Mesendoderm (in vitro differentiated cells): ENCODE data around the gene NELFCD.

Source experiments
- DNase-seq: peaks from one replicate; pipeline ENCODE4 v3.0.0; 2013
- H2AK5ac ChIP-seq: 2 replicates; pipeline ENCODE4 v1.6.1; 2013; ENCODE audit warnings: low read length, inconsistent platforms
- H2BK120ac ChIP-seq: 2 replicates; pipeline ENCODE4 v1.6.1; 2013; ENCODE audit warnings: low read depth, mild to moderate bottlenecking, low read length, moderate library complexity, mixed read lengths
- H2BK15ac ChIP-seq: replicated peaks from 2 replicates; pipeline ENCODE4 v1.6.1; 2013; ENCODE audit warnings: low read depth, mild to moderate bottlenecking, moderate library complexity
- H2BK5ac ChIP-seq: 2 replicates; pipeline ENCODE4 v1.6.1; 2013; ENCODE audit warnings: low read length, inconsistent platforms
- H3K18ac ChIP-seq: 2 replicates; pipeline ENCODE4 v1.6.1; 2013; ENCODE audit warnings: mild to moderate bottlenecking, low read length, mixed read lengths
- H3K23ac ChIP-seq: one replicate; pipeline ENCODE4 v1.6.1; 2013; ENCODE audit warnings: low read length
- H3K27ac ChIP-seq: 2 replicates; pipeline ENCODE4 v1.5.1; 2013; ENCODE audit warnings: low read depth, mild to moderate bottlenecking, inconsistent platforms, low read length, moderate library complexity
- H3K27me3 ChIP-seq: 2 replicates; pipeline ENCODE4 v1.6.1; 2013; ENCODE audit warnings: low read length, control low read depth, mild to moderate bottlenecking, inconsistent platforms; ENCODE audit not compliant: insufficient read depth, poor library complexity
- H3K36me3 ChIP-seq: 2 replicates; pipeline ENCODE4 v1.6.1; 2013; ENCODE audit warnings: low read length, inconsistent platforms; ENCODE audit not compliant: control insufficient read depth, insufficient read depth
- H3K4ac ChIP-seq: one replicate; pipeline ENCODE4 v1.6.1; 2013; ENCODE audit warnings: low read depth, mild to moderate bottlenecking, low read length, moderate library complexity
- H3K4me1 ChIP-seq: 2 replicates; pipeline ENCODE4 v1.6.1; 2013; ENCODE audit warnings: low read depth, low read length, inconsistent platforms; ENCODE audit not compliant: control insufficient read depth
- H3K4me2 ChIP-seq: 2 replicates; pipeline ENCODE4 v1.6.1; 2013; ENCODE audit warnings: low read length
- H3K4me3 ChIP-seq: 2 replicates; pipeline ENCODE4 v1.5.1; 2013; ENCODE audit warnings: mild to moderate bottlenecking, low read length
- H3K56ac ChIP-seq: one replicate; pipeline ENCODE4 v1.6.1; 2013; ENCODE audit warnings: low read length
- H3K79me1 ChIP-seq: 2 replicates; pipeline ENCODE4 v1.6.1; 2013; ENCODE audit warnings: low read length, inconsistent platforms
- H3K79me2 ChIP-seq: 2 replicates; pipeline ENCODE4 v1.6.1; 2013; ENCODE audit warnings: mild to moderate bottlenecking, low read length; ENCODE audit not compliant: control insufficient read depth, insufficient read depth
- H3K9ac ChIP-seq: 2 replicates; pipeline ENCODE4 v1.6.1; 2013; ENCODE audit warnings: low read length, inconsistent platforms
- H4K5ac ChIP-seq: one replicate; pipeline ENCODE4 v1.6.1; 2013; ENCODE audit warnings: low read length
- H4K8ac ChIP-seq: one replicate; pipeline ENCODE4 v1.6.1; 2013; ENCODE audit warnings: low read depth, mild to moderate bottlenecking, control low read depth, low read length, moderate library complexity
- WGBS: extraction: QIAGEN DNeasy Blood & Tissue Kit; methylation state at CpG from one replicate; pipeline ENCODE4 v1.1.7; 2013; ENCODE audit warnings: low lambda C conversion rate, missing lambda C conversion rate; ENCODE audit not compliant: insufficient coverage; ENCODE audit errors: extremely low coverage; 5-methylcytosine and 5-hydroxymethylcytosine counted together

The NELFCD gene

GRCh38 chr20:58975353-58975752 is 5.7 kb upstream of the NELFCD start:
- H3K79me1 ChIP-seq: no peaks in the 10 kb centered on the region
- H4K5ac ChIP-seq: no peak overlapping the region
- no peak overlapping the region for H3K4ac ChIP-seq
- H3K56ac ChIP-seq: no peak overlapping the region
- WGBS: no CpG with 5 or more reads among the region's 1 CpG
- H3K9ac ChIP-seq: no peak overlapping the region
- H3K23ac ChIP-seq: no peak overlapping the region
- H3K4me1 ChIP-seq: peaks cover 5% of the 10 kb centered on the region
- no peak overlapping the region for H2BK120ac ChIP-seq
- H3K79me2 ChIP-seq: no peaks in the 10 kb centered on the region
- no peak overlapping the region for H3K18ac ChIP-seq
- no peak overlapping the region for H2BK15ac ChIP-seq
- no peak overlapping the region for H3K4me2 ChIP-seq
- no peak overlapping the region for H2BK5ac ChIP-seq
- DNase-seq: no peak
- no peak overlapping the region for H3K27ac ChIP-seq
- no peaks in the 10 kb centered on the region for H3K27me3 ChIP-seq
- no peak overlapping the region for H4K8ac ChIP-seq
- H3K4me3 ChIP-seq: no peak overlapping the region
- no peaks in the 10 kb centered on the region for H3K36me3 ChIP-seq
- no peak overlapping the region for H2AK5ac ChIP-seq

DNA sequence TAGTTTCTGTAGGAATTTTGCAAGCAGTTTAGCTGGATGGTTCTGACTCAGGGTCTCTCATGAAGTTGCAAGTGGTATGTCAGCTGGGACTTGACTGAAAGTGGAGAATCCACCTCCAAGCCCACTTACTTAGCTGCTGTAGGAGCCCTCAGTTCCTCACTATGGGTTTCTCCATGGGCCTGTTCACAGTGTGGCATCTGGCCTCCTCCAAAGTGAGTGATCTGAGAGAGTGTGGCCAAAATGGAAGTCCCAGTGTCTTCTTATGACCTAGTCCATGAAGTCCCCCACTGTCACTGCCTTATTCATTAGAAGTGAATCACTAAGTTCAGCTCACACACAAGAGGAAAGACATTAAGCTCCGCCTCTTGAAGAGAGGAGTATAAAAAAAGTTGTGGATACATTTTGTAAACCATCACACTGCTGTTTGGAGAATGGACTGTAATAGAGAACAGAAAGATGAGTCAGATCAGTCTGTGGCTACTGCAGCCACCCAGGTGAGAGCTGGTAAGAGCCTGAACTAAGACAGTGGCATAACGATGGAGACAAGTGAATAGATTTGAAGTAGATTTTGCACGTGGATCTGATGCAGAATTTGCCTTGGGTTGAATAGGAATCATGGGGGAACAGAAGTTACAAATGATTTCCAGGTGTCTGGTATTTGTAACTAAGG is 4.9 kb upstream of the NELFCD start:
- Histone ChIP-seq H2BK15ac (no peak overlapping the region), H3K56ac (no peak overlapping the region), H3K27ac (no peak overlapping the region), H3K36me3 (no peaks in the 10 kb centered on the region), H3K79me1 (no peaks in the 10 kb centered on the region), H2BK120ac (no peak overlapping the region), H3K18ac (no peak overlapping the region), H4K8ac (no peak overlapping the region), H3K4me2 (no peak overlapping the region), H3K9ac (no peak overlapping the region), H3K79me2 (no peaks in the 10 kb centered on the region), H3K4me1 (peaks cover 5% of the 10 kb centered on the region), H3K4me3 (no peak overlapping the region), H2BK5ac (no peak overlapping the region), H3K4ac (no peak overlapping the region), H3K27me3 (no peaks in the 10 kb centered on the region), H4K5ac (no peak overlapping the region), H2AK5ac (no peak overlapping the region), H3K23ac (no peak overlapping the region)
- no CpG with 5 or more reads among the region's 3 CpGs for WGBS
- no peak for DNase-seq

DNA sequence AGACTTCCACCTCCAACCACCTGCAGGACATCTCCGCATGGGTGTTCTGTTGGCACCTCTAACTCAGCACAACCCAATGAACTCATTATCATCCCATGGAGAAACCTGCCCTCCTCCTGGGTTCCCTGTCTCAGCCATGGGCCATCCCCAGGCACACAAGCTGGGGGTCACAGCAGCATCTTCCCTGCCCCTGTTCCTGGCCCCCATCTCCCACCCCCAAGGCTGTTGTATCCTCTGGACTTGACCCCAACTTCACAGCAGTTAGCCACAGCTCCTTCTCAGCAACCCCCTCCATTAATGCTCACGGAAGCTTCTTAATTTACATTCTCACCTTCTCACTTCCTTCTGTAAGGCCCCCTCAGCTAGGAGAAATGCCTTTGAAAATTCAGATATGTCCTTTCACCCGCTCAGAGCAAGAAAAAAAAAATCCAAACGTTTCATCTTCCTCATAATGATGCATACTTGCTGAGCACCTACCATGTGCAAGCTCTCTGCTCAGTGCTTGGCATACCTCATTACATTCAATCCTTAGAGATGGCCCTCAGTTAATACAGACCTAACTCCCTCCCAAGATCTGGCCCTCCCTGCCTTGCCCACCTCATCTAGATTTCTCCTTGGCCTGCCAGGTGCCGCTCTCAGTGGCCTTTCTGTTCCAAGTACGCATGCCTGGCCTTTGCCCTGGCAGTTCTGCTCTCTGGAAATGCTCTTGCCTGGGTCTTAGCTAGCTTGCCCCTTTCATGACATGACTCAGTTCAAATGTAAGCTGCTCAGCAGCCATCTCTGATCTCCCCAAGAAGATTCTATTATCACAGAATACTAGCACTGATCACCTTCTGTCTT is 2.5 kb upstream of the NELFCD start:
- Histone ChIP-seq H2BK120ac (no peak overlapping the region), H3K4me1 (peaks cover 8% of the 10 kb centered on the region), H3K36me3 (no peaks in the 10 kb centered on the region), H2BK15ac (no peak overlapping the region), H3K18ac (no peak overlapping the region), H3K27ac (no peak overlapping the region), H3K4me2 (no peak overlapping the region), H3K4me3 (no peak overlapping the region), H4K5ac (no peak overlapping the region), H3K9ac (no peak overlapping the region), H4K8ac (no peak overlapping the region), H3K79me1 (peaks cover 7% of the 10 kb centered on the region), H3K4ac (no peak overlapping the region), H2BK5ac (no peak overlapping the region), H3K56ac (peak overlapping the region; percentile 57), H3K23ac (no peak overlapping the region), H2AK5ac (no peak overlapping the region), H3K79me2 (peaks cover 13% of the 10 kb centered on the region), H3K27me3 (no peaks in the 10 kb centered on the region)
- DNase-seq: no peak
- WGBS: no CpG with 5 or more reads among the region's 6 CpGs

DNA sequence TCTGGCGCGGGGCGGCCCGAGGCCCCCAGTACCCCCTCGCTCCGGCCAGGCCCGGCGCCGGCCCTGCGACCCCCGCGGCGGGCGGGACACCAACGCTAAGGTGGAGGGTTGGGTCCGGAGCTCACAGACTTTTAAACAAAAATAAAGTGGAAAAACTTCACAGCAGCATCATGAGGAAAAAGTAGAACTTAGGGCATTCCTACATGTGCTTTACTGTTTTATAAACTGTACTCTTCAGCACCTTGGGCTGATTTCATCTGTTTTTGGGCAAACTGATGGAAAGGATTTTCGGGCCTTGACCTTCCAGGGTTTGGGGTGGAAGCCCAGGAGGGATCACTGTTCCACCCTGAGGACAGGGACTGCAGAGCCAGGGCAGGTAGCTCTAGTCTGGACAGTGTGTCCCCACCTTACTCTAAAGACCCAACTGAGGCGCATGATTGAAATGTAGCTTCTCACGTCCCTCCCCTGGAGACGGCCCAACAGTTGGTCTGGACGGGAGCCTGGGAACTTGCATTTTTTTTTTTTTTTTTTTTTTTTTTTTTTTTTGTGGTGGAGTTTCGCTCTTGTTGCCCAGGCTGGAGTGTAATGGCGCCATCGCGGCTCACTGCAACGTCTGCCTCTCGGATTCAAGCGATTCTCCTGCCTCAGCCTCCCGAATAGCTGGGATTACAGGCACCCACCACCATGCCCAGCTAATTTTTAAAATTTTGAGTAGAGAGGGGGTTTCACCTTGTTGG is 740 bp downstream of the NELFCD start:
- Histone ChIP-seq H2AK5ac (peak overlapping the region; percentile 58), H3K36me3 (no peaks in the 10 kb centered on the region), H3K56ac (peak overlapping the region; percentile 95), H2BK5ac (no peak overlapping the region), H3K79me2 (peaks cover 33% of the 10 kb centered on the region), H2BK120ac (peak overlapping the region; percentile 85), H3K18ac (peak overlapping the region; percentile 99), H3K79me1 (peaks cover 26% of the 10 kb centered on the region), H3K4me3 (peak overlapping the region; percentile 61), H3K4me2 (peak overlapping the region; percentile 62), H3K23ac (peak overlapping the region; percentile 15), H3K4ac (peak overlapping the region; percentile 97), H3K4me1 (peaks cover 13% of the 10 kb centered on the region), H3K9ac (peak overlapping the region; percentile 91), H4K8ac (peak overlapping the region; percentile 29), H2BK15ac (no peak overlapping the region), H3K27ac (no peak overlapping the region), H4K5ac (no peak overlapping the region), H3K27me3 (no peaks in the 10 kb centered on the region)
- DNase-seq: peak; percentile 61
- WGBS: no CpG with 5 or more reads among the region's 29 CpGs

GRCh38 chr20:58982406-58983114 is 1.5 kb downstream of the NELFCD start:
- Histone ChIP-seq H3K23ac (no peak overlapping the region), H3K79me2 (peaks cover 33% of the 10 kb centered on the region), H3K27ac (no peak overlapping the region), H3K18ac (no peak overlapping the region), H2AK5ac (no peak overlapping the region), H3K4ac (no peak overlapping the region), H4K5ac (no peak overlapping the region), H3K36me3 (no peaks in the 10 kb centered on the region), H2BK15ac (no peak overlapping the region), H2BK120ac (no peak overlapping the region), H3K9ac (peak overlapping the region; percentile 32), H3K4me2 (peak overlapping the region; percentile 20), H3K79me1 (peaks cover 26% of the 10 kb centered on the region), H2BK5ac (no peak overlapping the region), H3K4me3 (no peak overlapping the region), H3K27me3 (no peaks in the 10 kb centered on the region), H3K56ac (peak overlapping the region; percentile 42), H3K4me1 (peaks cover 13% of the 10 kb centered on the region), H4K8ac (no peak overlapping the region)
- no peak for DNase-seq
- WGBS: no CpG with 5 or more reads among the region's 12 CpGs
